CD14-positive monocyte (primary cell): ENCODE data around the gene TPMT. TPM values are rescaled to one million over a fixed set of nuclear protein-coding genes. Genes with fewer than 3 reads are reported as not detected.

Source experiments
- DNase-seq, 3 donors: peaks; one replicate each; pipeline ENCODE4 v3.0.0-alpha.2; 2011 to 2022
- H2AFZ ChIP-seq: 2 replicates; pipeline ENCODE4 v1.6.0; 2012; ENCODE audit warnings: mild to moderate bottlenecking, low read depth, low read length, inconsistent platforms; ENCODE audit not compliant: insufficient read depth, poor library complexity, severe bottlenecking
- H3K27ac ChIP-seq, 2 donors: 1 replicate in 1 of 2; 2 replicates in 1 of 2; pipeline ENCODE4 v1.5.1; 2012 to 2013; ENCODE audit warnings: low read length in 2 of 2, control low read depth in 1 of 2, inconsistent platforms in 1 of 2, low read depth in 1 of 2, mild to moderate bottlenecking in 1 of 2
- H3K27me3 ChIP-seq, 2 donors: one replicate each; pipeline versions ENCODE4 v1.6.0 to v1.6.1; 2011 to 2013; ENCODE audit warnings: low read length in 2 of 2; ENCODE audit not compliant: control insufficient read depth in 2 of 2, insufficient read depth in 2 of 2
- H3K36me3 ChIP-seq, 2 donors: replicated peaks in 1 of 2; 1 replicate in 1 of 2; 2 replicates in 1 of 2; pipeline versions ENCODE4 v1.5.1 to v1.6.1; 2012 to 2013; ENCODE audit warnings: low read length in 2 of 2, control low read depth in 1 of 2, inconsistent platforms in 1 of 2, mild to moderate bottlenecking in 1 of 2; ENCODE audit not compliant: insufficient read depth in 2 of 2, control insufficient read depth in 1 of 2
- H3K4me1 ChIP-seq, 2 donors: 1 replicate in 1 of 2; 2 replicates in 1 of 2; pipeline versions ENCODE4 v1.5.1 to v1.6.1; 2012 to 2013; ENCODE audit warnings: low read length in 2 of 2, control low read depth in 1 of 2, inconsistent platforms in 1 of 2, mild to moderate bottlenecking in 1 of 2, moderate library complexity in 1 of 2; ENCODE audit not compliant: insufficient read depth in 2 of 2, control insufficient read depth in 1 of 2
- H3K4me2 ChIP-seq: replicated peaks from 2 replicates; pipeline ENCODE3; 2012; ENCODE audit warnings: low read length, moderate library complexity, mild to moderate bottlenecking; ENCODE audit not compliant: poor library complexity, severe bottlenecking; ENCODE audit errors: extremely low read depth
- H3K4me3 ChIP-seq, 3 experiments: fragments of 200-600 bp in 1 of 3; sonication (generic) in 1 of 3; replicated peaks in 1 of 3; 1 replicate in 2 of 3; 2 replicates in 1 of 3; pipeline ENCODE4 v1.5.1; 2011 to 2013; ENCODE audit warnings: low read length in 3 of 3, mild to moderate bottlenecking in 3 of 3, control low read depth in 2 of 3, low read depth in 2 of 3, inconsistent platforms in 1 of 3, moderate library complexity in 1 of 3
- H3K79me2 ChIP-seq: 2 replicates; pipeline ENCODE4 v1.6.0; 2012; ENCODE audit warnings: mild to moderate bottlenecking, control low read depth, inconsistent platforms, low read length, moderate library complexity; ENCODE audit not compliant: insufficient read depth
- H3K9ac ChIP-seq: 2 replicates; pipeline ENCODE4 v1.6.0; 2017; ENCODE audit warnings: low read length, mild to moderate bottlenecking; ENCODE audit not compliant: insufficient read depth, poor library complexity, severe bottlenecking
- H3K9me3 ChIP-seq, 2 donors: replicated peaks in 1 of 2; 1 replicate in 1 of 2; 2 replicates in 1 of 2; pipeline versions ENCODE4 v1.5.1 to v1.6.1; 2012 to 2013; ENCODE audit warnings: low read length in 2 of 2, control low read depth in 1 of 2; ENCODE audit not compliant: control insufficient read depth in 1 of 2, insufficient read depth in 1 of 2
- H4K20me1 ChIP-seq: 2 replicates; pipeline ENCODE4 v1.6.0; 2012; ENCODE audit warnings: mild to moderate bottlenecking, low read length, control low read depth, moderate library complexity; ENCODE audit not compliant: insufficient read depth
- H3K27ac Mint-ChIP-seq, 7 donors: one replicate each; pipeline ENCODE4 v1.8.0; 2020; ENCODE audit warnings: mild to moderate bottlenecking in 7 of 7, mixed read lengths in 7 of 7, moderate library complexity in 6 of 7, inconsistent platforms in 2 of 7
- H3K27me3 Mint-ChIP-seq, 3 donors: one replicate each; pipeline ENCODE4 v1.8.0; 2021 to 2022; ENCODE audit warnings: low read depth in 3 of 3, mild to moderate bottlenecking in 3 of 3, mixed read lengths in 3 of 3, moderate library complexity in 3 of 3, inconsistent platforms in 1 of 3
- H3K36me3 Mint-ChIP-seq, 2 donors: one replicate each; pipeline ENCODE4 v1.8.0; 2020; ENCODE audit warnings: mixed read lengths in 2 of 2, inconsistent platforms in 1 of 2, mild to moderate bottlenecking in 1 of 2
- H3K4me1 Mint-ChIP-seq: one replicate; pipeline ENCODE4 v1.8.0; 2020; ENCODE audit warnings: mild to moderate bottlenecking, mixed read lengths
- H3K4me3 Mint-ChIP-seq, 2 donors: one replicate each; pipeline ENCODE4 v1.8.0; 2020; ENCODE audit warnings: mild to moderate bottlenecking in 2 of 2, mixed read lengths in 2 of 2, moderate library complexity in 1 of 2
- H3K9me3 Mint-ChIP-seq, 7 donors: one replicate each; pipeline ENCODE4 v1.8.0; 2020 to 2022; ENCODE audit warnings: mixed read lengths in 7 of 7, mild to moderate bottlenecking in 6 of 7, moderate library complexity in 6 of 7, inconsistent platforms in 2 of 7
- CTCF ChIP-seq: fragments of 200-600 bp; IDR thresholded peaks from one replicate; pipeline ENCODE4 v1.8.0; 2022; ENCODE audit warnings: antibody characterized with exemption, mild to moderate bottlenecking
- WGBS: methylation state at CpG from one replicate; pipeline ENCODE4 v1.1.5; 2013; ENCODE audit warnings: missing lambda C conversion rate; ENCODE audit not compliant: insufficient coverage; 5-methylcytosine and 5-hydroxymethylcytosine counted together
- intact Hi-C, 2 donors: fragments of 100-400 bp; cut with micrococcal nuclease; formaldehyde crosslinking; loops; one replicate each; pipeline versions ENCODE4 v1.15.0 to v1.15.1; 2023
- polyA plus RNA-seq, 3 donors: library from polyadenylated mRNA; depleted of rRNA in 1 of 3; unstranded in 2 of 3; stranded (reverse) in 1 of 3; fragments of 300-500 nt in 2 of 3; fragments of >200 nt in 1 of 3; fragmentation: Illumina TruSeq in 2 of 3; gene quantifications; 1 replicate in 2 of 3; 2 replicates in 1 of 3; pipeline ENCODE4 v1.2.3, GENCODE V29; 2012 to 2021

The TPMT gene
- polyA plus RNA-seq, 3 donors: 10.5 to 33.1 (median 27.5) TPM

- no peak overlapping the region for H3K4me2 ChIP-seq
Measured at GRCh38 chr6:18118330-18118729, 36.5 kb downstream of the TPMT start.

DNA sequence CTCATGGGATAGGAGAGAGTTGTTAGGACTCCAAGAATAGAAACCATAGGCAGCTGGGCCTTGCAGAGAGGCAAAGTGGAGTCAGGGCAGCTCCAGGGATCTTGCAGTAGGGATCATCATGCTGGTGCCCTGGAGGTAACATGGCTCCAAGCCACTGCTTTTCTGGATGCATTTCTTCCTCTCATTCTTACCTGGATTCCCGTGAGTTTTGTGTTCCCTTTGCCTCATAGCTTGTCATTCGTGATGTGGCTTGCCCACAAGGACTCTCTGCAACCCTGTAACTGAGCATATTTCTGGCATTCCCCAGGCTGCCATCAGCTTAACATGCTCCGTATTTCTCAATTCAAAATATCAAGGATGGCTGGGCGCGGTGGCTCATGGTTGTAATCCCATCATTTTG, 37.7 kb downstream of the TPMT start:
- Histone ChIP-seq H3K79me2 (no peaks in the 10 kb centered on the region), H3K27me3 (no peaks in the 10 kb centered on the region), H4K20me1 (no peaks in the 10 kb centered on the region), H3K4me3 (no peak overlapping the region), H3K4me2 (no peak overlapping the region), H3K9me3 (no peaks in the 10 kb centered on the region), H3K27ac (no peak overlapping the region), H3K36me3 (no peaks in the 10 kb centered on the region), H2AFZ (no peak overlapping the region), H3K4me1 (peaks cover 5 to 9% of the 10 kb centered on the region in 2 donors), H3K9ac (no peak overlapping the region)
- WGBS: 91% methylated on average over 5 of the region's 5 CpGs
- Mint-ChIP-seq H3K4me1 (peaks cover 7% of the 10 kb centered on the region), H3K27ac (no peak overlapping the region), H3K36me3 (no peaks in the 10 kb centered on the region), H3K9me3 (peaks cover 0 to 2% (median 0%) of the 10 kb centered on the region in 7 donors), H3K27me3 (peaks cover 0 to 3% (median 2%) of the 10 kb centered on the region in 3 donors), H3K4me3 (no peak overlapping the region)
- TF ChIP-seq CTCF: no peak
- intact Hi-C loops: no loop called here
- no peak for DNase-seq

More at GRCh38 chr6:18118330-18118729, 36.5 kb downstream of the TPMT start:
- Mint-ChIP-seq H3K27me3 (peaks cover 0 to 3% (median 2%) of the 10 kb centered on the region in 3 donors), H3K4me3 (no peak overlapping the region), H3K9me3 (peaks cover 0 to 2% (median 0%) of the 10 kb centered on the region in 7 donors), H3K27ac (no peak overlapping the region), H3K4me1 (peaks cover 13% of the 10 kb centered on the region), H3K36me3 (no peaks in the 10 kb centered on the region)
- 86% methylated on average over 2 of the region's 3 CpGs for WGBS
- Histone ChIP-seq H3K27me3 (no peaks in the 10 kb centered on the region), H3K79me2 (no peaks in the 10 kb centered on the region), H3K9me3 (no peaks in the 10 kb centered on the region), H2AFZ (no peak overlapping the region), H3K36me3 (no peaks in the 10 kb centered on the region), H4K20me1 (no peaks in the 10 kb centered on the region), H3K4me1 (peaks cover 10 to 18% of the 10 kb centered on the region in 2 donors), H3K27ac (no peak overlapping the region), H3K4me3 (no peak overlapping the region), H3K9ac (no peak overlapping the region)
- DNase-seq: no peak
- no peak for TF ChIP-seq CTCF
- intact Hi-C loops: no loop called here
